Brain microvascular endothelial cell (primary cell): Measurements from ENCODE around the gene TTC7B.
"Not testable (repeated sequence)": the region's sequence is repeated elsewhere in the genome, so short reads cannot be mapped to it uniquely, and the experiment has no call there.

Experiments used
- DNase-seq: peaks from one replicate; pipeline ENCODE4 v3.0.0-alpha.2; 2020
- H3K27ac ChIP-seq: fragments of 250-450 bp; sonication (Bioruptor Pico); 2 replicates; pipeline ENCODE4 v1.5.1; 2020; ENCODE audit warnings: mild to moderate bottlenecking, moderate library complexity
- H3K27me3 ChIP-seq: fragments of 250-450 bp; sonication (Bioruptor Pico); replicated peaks from 2 replicates; pipeline ENCODE4 v1.5.1; 2020; ENCODE audit warnings: mild to moderate bottlenecking
- H3K36me3 ChIP-seq: fragments of 250-450 bp; sonication (Bioruptor Pico); replicated peaks from 2 replicates; pipeline ENCODE4 v1.5.1; 2020; ENCODE audit warnings: mild to moderate bottlenecking
- H3K4me3 ChIP-seq: 2 replicates; pipeline ENCODE4 v1.5.1; 2011; ENCODE audit warnings: low read depth, mild to moderate bottlenecking, control low read depth, low read length, moderate library complexity
- CTCF ChIP-seq: IDR thresholded peaks from 2 replicates; pipeline ENCODE4 v1.5.1; 2011; ENCODE audit warnings: low read depth, mild to moderate bottlenecking, moderate library complexity, low read length, control low read depth, inconsistent platforms; ENCODE audit errors: missing control alignments
- in situ Hi-C: cut with HindIII; loops from 2 replicates; pipeline ENCODE4 v1.10.0; 2017; ENCODE audit warnings: low sequenced_read_pairs, low pct_ligation_motif_present

TTC7B gene

GRCh38 chr14:90527978-90528377, 288.3 kb downstream of the TTC7B start:
- no peak for TF ChIP-seq CTCF
- no peak overlapping the region for H3K4me3 ChIP-seq
- H3K27ac ChIP-seq: no peak overlapping the region
- DNase-seq: no peak
- H3K27me3 ChIP-seq: no peaks in the 10 kb centered on the region
- H3K36me3 ChIP-seq: no peaks in the 10 kb centered on the region
- in situ Hi-C loops: no loop called here

- H3K27me3 ChIP-seq, H3K36me3 ChIP-seq, in situ Hi-C loops, DNase-seq, H3K27ac ChIP-seq, H3K4me3 ChIP-seq: not testable (repeated sequence)
Observed at GRCh38 chr14:90526536-90526935, 289.7 kb downstream of the TTC7B start.

- H3K27me3 ChIP-seq, H3K4me3 ChIP-seq, H3K27ac ChIP-seq, DNase-seq, in situ Hi-C loops, H3K36me3 ChIP-seq: not testable (repeated sequence)
Observed at GRCh38 chr14:90525353-90526028, 290.7 kb downstream of the TTC7B start.

DNA sequence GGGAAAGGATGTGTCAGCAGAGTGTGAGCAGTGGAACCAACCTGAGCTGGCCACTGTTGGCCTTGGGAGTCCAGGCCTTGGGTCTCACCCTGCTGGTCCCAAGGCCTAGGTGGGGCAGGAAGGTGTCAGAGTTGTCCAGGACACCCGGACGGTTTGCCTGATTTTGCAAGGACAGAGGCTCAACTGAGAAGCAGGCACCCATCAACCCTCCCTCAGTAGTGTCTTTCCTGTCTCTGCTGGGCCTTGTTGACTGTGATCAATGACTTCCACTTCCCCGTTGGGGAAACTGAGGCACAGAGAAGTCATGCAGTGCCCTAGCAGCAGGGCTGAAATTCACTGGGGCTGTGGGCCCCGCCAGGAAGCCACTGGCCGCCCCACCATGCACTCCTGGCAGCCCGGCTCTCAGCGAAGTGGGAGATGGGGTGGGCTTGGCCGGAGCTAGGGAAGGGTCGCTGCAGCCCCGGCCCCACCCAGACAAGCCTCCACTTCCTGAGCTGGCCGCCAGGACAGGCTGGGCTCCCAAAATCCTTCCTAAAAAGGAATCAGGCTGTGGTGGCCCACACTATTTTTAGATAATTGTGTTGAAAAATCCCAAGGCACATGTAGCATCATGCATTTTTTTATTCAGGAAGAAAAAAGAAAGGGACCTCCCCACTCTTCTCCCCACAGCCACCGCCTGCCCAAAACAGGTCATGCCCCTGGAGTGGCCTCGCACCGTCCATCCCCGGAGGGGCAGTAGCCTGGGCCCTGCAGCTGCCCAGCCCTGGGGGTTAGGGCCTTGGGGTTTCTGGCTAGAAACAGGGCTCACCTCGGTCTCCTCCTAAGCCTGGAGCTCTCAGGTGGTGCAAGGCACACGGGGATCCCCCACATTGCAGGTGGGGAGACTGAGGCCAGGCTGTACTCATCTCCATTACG, 292.0 kb downstream of the TTC7B start:
- no peak overlapping the region for H3K27ac ChIP-seq
- no peaks in the 10 kb centered on the region for H3K27me3 ChIP-seq
- DNase-seq: no peak
- H3K36me3 ChIP-seq: no peaks in the 10 kb centered on the region
- TF ChIP-seq CTCF: no peak
- H3K4me3 ChIP-seq: no peak overlapping the region
- in situ Hi-C loops: no loop called here

GRCh38 chr14:90523544-90523943, 292.7 kb downstream of the TTC7B start:
- no peak for TF ChIP-seq CTCF
- DNase-seq: peak; percentile 14
- Histone ChIP-seq H3K36me3 (no peaks in the 10 kb centered on the region), H3K27ac (no peak overlapping the region), H3K4me3 (no peak overlapping the region), H3K27me3 (no peaks in the 10 kb centered on the region)
- in situ Hi-C loops: no loop called here

- TF ChIP-seq CTCF: no peak
- no peak for DNase-seq
- Histone ChIP-seq H3K27ac (no peak overlapping the region), H3K36me3 (no peaks in the 10 kb centered on the region), H3K27me3 (no peaks in the 10 kb centered on the region), H3K4me3 (no peak overlapping the region)
- in situ Hi-C loops: no loop called here
Observed at GRCh38 chr14:90522571-90523191, 293.5 kb downstream of the TTC7B start.
